Right lobe of liver (tissue), 6 donors: ENCODE measurements around the gene PLPPR5. TPM values are rescaled to one million over a fixed set of nuclear protein-coding genes. Genes with fewer than 3 reads are reported as not detected.

Experiments
- ATAC-seq, 4 donors: fragments of 200-7000 bp; cut with Tn5 transposase; one replicate each; pipeline ENCODE4 v1.9.1; 2020; ENCODE audit warnings: mild to moderate bottlenecking in 4 of 4, moderate library complexity in 4 of 4
- DNase-seq, 3 donors: peaks; one replicate each; pipeline ENCODE4 v3.0.0-alpha.2; 2020
- H3K27ac ChIP-seq, 3 donors: fragments of 200-600 bp; one replicate each; pipeline ENCODE4 v1.8.0; 2022
- H3K27me3 ChIP-seq, 2 donors: fragments of 200-600 bp; one replicate each; pipeline ENCODE4 v1.8.0; 2022
- H3K36me3 ChIP-seq, 4 donors: fragments of 200-600 bp; sonication (generic) in 1 of 4; one replicate each; pipeline versions ENCODE4 v1.5.1 to v1.8.0; 2017 to 2022; ENCODE audit warnings: control low read depth in 1 of 4
- H3K4me1 ChIP-seq, 4 donors: fragments of 200-600 bp; sonication (generic) in 1 of 4; one replicate each; pipeline versions ENCODE4 v1.5.1 to v1.8.0; 2017 to 2022; ENCODE audit warnings: control low read depth in 1 of 4
- H3K4me3 ChIP-seq, 3 donors: fragments of 200-600 bp; one replicate each; pipeline ENCODE4 v1.8.0; 2022
- H3K9me3 ChIP-seq, 4 donors: fragments of 200-600 bp; sonication (generic) in 1 of 4; one replicate each; pipeline versions ENCODE4 v1.5.1 to v1.8.0; 2017 to 2022; ENCODE audit warnings: control low read depth in 1 of 4
- CTCF ChIP-seq, 4 donors: fragments of 200-600 bp in 3 of 4; fragments of 450-650 bp in 1 of 4; IDR thresholded peaks; one replicate each; pipeline versions ENCODE4 v1.5.1 to v1.8.0; 2016 to 2022; ENCODE audit warnings: antibody characterized with exemption in 4 of 4, mild to moderate bottlenecking in 2 of 4
- POLR2A ChIP-seq: fragments of 450-650 bp; IDR thresholded peaks from one replicate; pipeline ENCODE4 v1.6.1; 2017; ENCODE audit warnings: antibody characterized with exemption, mild to moderate bottlenecking
- WGBS: methylation state at CpG from one replicate; pipeline ENCODE4 v1.1.6; 2018; ENCODE audit warnings: low coverage, low lambda C conversion rate; ENCODE audit not compliant: insufficient coverage; ENCODE audit errors: missing lambda C conversion rate; 5-methylcytosine and 5-hydroxymethylcytosine counted together
- intact Hi-C, 2 donors: fragments of 100-400 bp; cut with DNase I; formaldehyde crosslinking; loops; one replicate each; pipeline versions ENCODE4 v1.11.2 to v1.14.1; 2022
- total RNA-seq, 6 experiments: library from RNA; depleted of rRNA in 2 of 6; stranded (reverse); fragments of >200 nt in 2 of 6; fragmentation: NEBNext Ultra II Directional in 3 of 6; extraction: Animal tissue kit (Norgen Biotek cat#: 25700) in 3 of 6; gene quantifications; one replicate each; pipeline versions ENCODE4 v1.1.0 to v1.2.4, GENCODE V29; 2016 to 2023
- donor health status: DM: no; HTN: yes; CAD: no.
- donor health status: DM: no; HTN: no; CAD: no.
- donor health status: DM: no; HTN: no; CAD: no.
- donor health status: DM: no; HTN: yes; CAD: no.
- donor health status: DM: no; HTN: yes; CAD: no.

Gene PLPPR5
- total RNA-seq, 6 experiments from 2014 or later, result not detected

- Histone ChIP-seq H3K27ac (no peak overlapping the region), H3K4me1 (no peaks in the 10 kb centered on the region), H3K27me3 (no peaks in the 10 kb centered on the region), H3K4me3 (no peak overlapping the region), H3K9me3 (no peaks in the 10 kb centered on the region), H3K36me3 (no peaks in the 10 kb centered on the region)
- TF ChIP-seq POLR2A, result no peak
- TF ChIP-seq CTCF (IDR thresholded peaks at IDR 0.05), result no peak
- intact Hi-C loops, result no loop called here
- no peak for ATAC-seq
- no peak for DNase-seq
- WGBS, result 33% methylated on average over 2 of the region's 2 CpGs
These were observed 84.1 kb downstream of the PLPPR5 start for GRCh38 chr1:98920441-98921110.

DNA sequence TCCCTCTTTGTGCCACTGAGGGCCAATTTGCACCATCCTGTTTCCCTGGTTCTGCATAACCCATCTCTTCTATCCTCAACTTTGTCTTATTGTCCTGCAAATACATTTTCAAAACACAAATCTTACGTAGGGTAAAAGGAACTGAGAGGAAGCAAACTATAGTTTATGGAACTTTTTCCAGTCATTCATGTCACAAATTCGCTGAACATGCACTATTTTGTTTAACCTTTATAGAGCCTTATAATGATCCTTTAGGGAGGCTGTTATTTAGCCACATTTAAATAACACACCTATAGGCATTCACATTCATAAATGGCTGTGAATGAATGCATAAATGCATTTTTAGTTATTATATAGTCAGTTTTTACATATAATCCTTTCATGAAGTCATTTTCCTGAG is 85.0 kb downstream of the PLPPR5 start:
- Histone ChIP-seq H3K27ac (no peak overlapping the region), H3K9me3 (no peaks in the 10 kb centered on the region), H3K36me3 (no peaks in the 10 kb centered on the region), H3K27me3 (no peaks in the 10 kb centered on the region), H3K4me3 (no peak overlapping the region), H3K4me1 (no peaks in the 10 kb centered on the region)
- DNase-seq, result no peak
- ATAC-seq, result no peak
- intact Hi-C loops, result no loop called here
- TF ChIP-seq POLR2A (no peak), CTCF (IDR thresholded peaks at IDR 0.05) (no peak)
- WGBS, result 42% methylated on average over 2 of the region's 2 CpGs

- DNase-seq (no peak), ATAC-seq (no peak)
- WGBS, result 38% methylated on average over 1 of the region's 1 CpG
- H3K4me3 ChIP-seq, result no peak overlapping the region
- no peaks in the 10 kb centered on the region for H3K9me3 ChIP-seq
- H3K27ac ChIP-seq, result no peak overlapping the region
- no peaks in the 10 kb centered on the region for H3K4me1 ChIP-seq
- intact Hi-C loops, result no loop called here
- H3K27me3 ChIP-seq, result no peaks in the 10 kb centered on the region
- TF ChIP-seq POLR2A, result no peak
- TF ChIP-seq CTCF (IDR thresholded peaks at IDR 0.05), result no peak
- no peaks in the 10 kb centered on the region for H3K36me3 ChIP-seq
These were observed 85.5 kb downstream of the PLPPR5 start for GRCh38 chr1:98919211-98919610.

GRCh38 chr1:98914547-98914946 is 90.1 kb downstream of the PLPPR5 start:
- WGBS, result 73% methylated on average over 3 of the region's 3 CpGs
- ATAC-seq (no peak), DNase-seq (no peak)
- Histone ChIP-seq H3K27me3 (no peaks in the 10 kb centered on the region), H3K27ac (no peak overlapping the region), H3K4me1 (no peaks in the 10 kb centered on the region), H3K9me3 (no peaks in the 10 kb centered on the region), H3K4me3 (no peak overlapping the region), H3K36me3 (no peaks in the 10 kb centered on the region)
- no peak for TF ChIP-seq CTCF (IDR thresholded peaks at IDR 0.05)
- no peak for TF ChIP-seq POLR2A
- intact Hi-C loops, result no loop called here

DNA sequence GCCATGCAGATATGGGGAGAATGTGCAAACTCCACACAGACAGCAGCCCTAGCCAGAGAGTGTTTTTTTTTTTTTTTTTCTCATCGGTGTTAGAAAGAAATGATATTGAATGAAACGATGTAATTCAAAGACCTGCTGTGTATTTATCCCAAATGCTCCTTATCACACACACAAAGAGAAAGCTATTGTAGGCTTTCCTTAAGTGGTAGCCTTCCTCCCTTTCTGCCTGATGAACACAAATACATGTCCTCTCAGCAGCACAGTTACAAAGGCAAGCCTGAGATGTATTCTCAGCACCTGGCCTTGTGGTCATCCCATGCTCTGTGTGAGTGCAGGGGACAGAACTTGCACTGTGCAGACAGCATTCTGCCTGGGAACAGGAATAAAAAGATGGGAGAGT is 93.8 kb downstream of the PLPPR5 start:
- TF ChIP-seq POLR2A (no peak), CTCF (IDR thresholded peaks at IDR 0.05) (no peak)
- Histone ChIP-seq H3K4me3 (no peak overlapping the region), H3K4me1 (no peaks in the 10 kb centered on the region), H3K27me3 (no peaks in the 10 kb centered on the region), H3K27ac (no peak overlapping the region), H3K9me3 (no peaks in the 10 kb centered on the region), H3K36me3 (no peaks in the 10 kb centered on the region)
- 81% methylated on average over 2 of the region's 2 CpGs for WGBS
- intact Hi-C loops, result no loop called here
- DNase-seq, result no peak
- no peak for ATAC-seq
